Left ventricle myocardium superior (tissue), 1 donor: ENCODE results near the gene UCP1. TPM values are rescaled to one million over a fixed set of nuclear protein-coding genes. Genes with fewer than 3 reads are reported as not detected.
A peak's percentile ranks its signal among the peaks of the same experiment; 100 is the strongest.

Experiments used
- ATAC-seq: fragments of 200-7000 bp; cut with Tn5 transposase; one replicate; pipeline ENCODE4 v1.9.1; 2020; ENCODE audit warnings: mild to moderate bottlenecking, moderate library complexity
- DNase-seq: peaks from one replicate; pipeline ENCODE4 v3.0.0-alpha.2; 2020
- intact Hi-C: fragments of 100-400 bp; cut with micrococcal nuclease; formaldehyde crosslinking; loops from one replicate; pipeline ENCODE4 v1.11.0; 2022
- long read RNA-seq: library from polyadenylated mRNA; unstranded; transcript quantifications from one replicate; pipeline ENCODE4 v2.0.0, GENCODE V29; 2021
- total RNA-seq: library from RNA; stranded (reverse); fragmentation: NEBNext Ultra II Directional; extraction: Animal tissue kit (Norgen Biotek cat#: 25700); gene quantifications from one replicate; pipeline ENCODE4 v1.2.1, GENCODE V29; 2021
- donor health status: DM: no; HTN: yes; CAD: no; lungs with severe emphysema.

Gene UCP1
- not detected for total RNA-seq
- long read RNA-seq, result 0 reads

- ATAC-seq, result peak; percentile 90
- intact Hi-C loops, result no loop called here
- DNase-seq, result peak; percentile 58
These were observed at the start of gene UCP1 for GRCh38 chr4:140568507-140569306. TSS of gene UCP1 (minus strand) at chr4:140568961. CDS start at chr4:140568729, 232 bp downstream.

- DNase-seq (no peak), ATAC-seq (no peak)
- intact Hi-C loops, result no loop called here
These were observed 48.9 kb upstream of the UCP1 start for GRCh38 chr4:140617499-140618248.

GRCh38 chr4:140615451-140615850 lies 46.7 kb upstream of the UCP1 start:
- ATAC-seq, result no peak
- intact Hi-C loops, result no loop called here
- no peak for DNase-seq

GRCh38 chr4:140612357-140612756 lies 43.6 kb upstream of the UCP1 start:
- DNase-seq (no peak), ATAC-seq (no peak)
- intact Hi-C loops, result loop anchor here (5.0 kb wide), 1 partner anchor 250 kb away; no protein-coding TSS in a partner anchor

- ATAC-seq, result no peak
- intact Hi-C loops, result loop anchor here (5.0 kb wide), 1 partner anchor 250 kb away; no protein-coding TSS in a partner anchor
- no peak for DNase-seq
These were observed 43.1 kb upstream of the UCP1 start for GRCh38 chr4:140611854-140612253.

- DNase-seq, result no peak
- intact Hi-C loops, result loop anchor here (5.0 kb wide), 1 partner anchor 247 kb away; no protein-coding TSS in a partner anchor
These were observed 41.0 kb upstream of the UCP1 start for GRCh38 chr4:140609548-140610425.

GRCh38 chr4:140607852-140608251 lies 39.1 kb upstream of the UCP1 start:
- ATAC-seq, result no peak
- intact Hi-C loops, result no loop called here

More at GRCh38 chr4:140609548-140610425, 41.0 kb upstream of the UCP1 start:
- ATAC-seq, result peak; percentile 80

GRCh38 chr4:140604544-140604943 lies 35.8 kb upstream of the UCP1 start:
- ATAC-seq (no peak), DNase-seq (no peak)
- intact Hi-C loops, result no loop called here

More at GRCh38 chr4:140607852-140608251, 39.1 kb upstream of the UCP1 start:
- no peak for DNase-seq

GRCh38 chr4:140603286-140603685 lies 34.5 kb upstream of the UCP1 start:
- intact Hi-C loops, result no loop called here
- ATAC-seq, result peak; percentile 71
- DNase-seq, result no peak

GRCh38 chr4:140602714-140603113 lies 34.0 kb upstream of the UCP1 start:
- DNase-seq, result no peak
- peak; percentile 77 for ATAC-seq
- intact Hi-C loops, result no loop called here

GRCh38 chr4:140600408-140600807 lies 31.6 kb upstream of the UCP1 start:
- ATAC-seq, result no peak
- intact Hi-C loops, result no loop called here

GRCh38 chr4:140595065-140595464 lies 26.3 kb upstream of the UCP1 start:
- peak; percentile 66 for ATAC-seq
- no peak for DNase-seq
- intact Hi-C loops, result no loop called here

More at GRCh38 chr4:140600408-140600807, 31.6 kb upstream of the UCP1 start:
- DNase-seq, result no peak

- ATAC-seq (no peak), DNase-seq (no peak)
- intact Hi-C loops, result no loop called here
These were observed 15.7 kb upstream of the UCP1 start for GRCh38 chr4:140584439-140584838.

GRCh38 chr4:140581078-140581477 lies 12.3 kb upstream of the UCP1 start:
- ATAC-seq, result no peak
- DNase-seq, result no peak
- intact Hi-C loops, result no loop called here

GRCh38 chr4:140579278-140579677 lies 10.5 kb upstream of the UCP1 start:
- ATAC-seq (no peak), DNase-seq (no peak)
- intact Hi-C loops, result no loop called here

- DNase-seq (no peak), ATAC-seq (no peak)
- intact Hi-C loops, result no loop called here
These were observed 6.7 kb upstream of the UCP1 start for GRCh38 chr4:140575489-140575888.

GRCh38 chr4:140571620-140572019 lies 2.9 kb upstream of the UCP1 start:
- DNase-seq, result no peak
- no peak for ATAC-seq
- intact Hi-C loops, result no loop called here

- DNase-seq, result no peak
- intact Hi-C loops, result no loop called here
- ATAC-seq, result no peak
These were observed 512 bp upstream of the UCP1 start for GRCh38 chr4:140569307-140569638.

- ATAC-seq, result no peak
- intact Hi-C loops, result no loop called here
- DNase-seq, result no peak
These were observed 9.1 kb downstream of the UCP1 start for GRCh38 chr4:140559696-140560095.
